DMS114 treated with DMSO at 0.1 percent for 48 hours (cell line): Measurements from ENCODE around the gene PRM2.
"Not testable (repeated sequence)": the region's sequence is repeated elsewhere in the genome, so short reads cannot be mapped to it uniquely, and the experiment has no call there.

Experiments used
- DNase-seq: peaks from one replicate; lab custom pipeline; 2025; ENCODE audit not compliant: unreplicated experiment; lab: John Stamatoyannopoulos, UW

The PRM2 gene

GRCh38 chr16:11290102-11290893 lies 14.0 kb upstream of the PRM2 start:
- no peak for DNase-seq

- DNase-seq: not testable (repeated sequence)
Observed at GRCh38 chr16:11289696-11290095, 13.4 kb upstream of the PRM2 start.

- no peak for DNase-seq
Observed at GRCh38 chr16:11289202-11289601, 12.9 kb upstream of the PRM2 start.

- DNase-seq: no peak
Observed at GRCh38 chr16:11285842-11286241, 9.6 kb upstream of the PRM2 start.

- no peak for DNase-seq
Observed at GRCh38 chr16:11283820-11284248, 7.6 kb upstream of the PRM2 start.

- no peak for DNase-seq
Observed at GRCh38 chr16:11280616-11281522, 4.6 kb upstream of the PRM2 start, which contains the start of gene PRM1. TSS of gene PRM1 (minus strand) at chr16:11281330. CDS start at chr16:11281238, 92 bp downstream.

- no peak for DNase-seq
Observed at GRCh38 chr16:11278681-11279628, 2.7 kb upstream of the PRM2 start.

- no peak for DNase-seq
Observed at GRCh38 chr16:11277607-11278337, 1.5 kb upstream of the PRM2 start.

GRCh38 chr16:11276896-11277593 lies 765 bp upstream of the PRM2 start:
- DNase-seq: no peak

- DNase-seq: no peak
Observed at GRCh38 chr16:11274964-11275363, 1.3 kb downstream of the PRM2 start.

- DNase-seq: no peak
Observed at GRCh38 chr16:11273721-11274324, 2.5 kb downstream of the PRM2 start.

- no peak for DNase-seq
Observed at GRCh38 chr16:11272921-11273720, 3.2 kb downstream of the PRM2 start, which contains the start of gene PRM3. TSS of gene PRM3 (minus strand) at chr16:11273629. CDS start at chr16:11273595, 34 bp downstream.

- DNase-seq: no peak
Observed at GRCh38 chr16:11272484-11272883, 3.8 kb downstream of the PRM2 start.

- DNase-seq: no peak
Observed at GRCh38 chr16:11271610-11272009, 4.7 kb downstream of the PRM2 start.

GRCh38 chr16:11270602-11271162 lies 5.6 kb downstream of the PRM2 start:
- no peak for DNase-seq

GRCh38 chr16:11268921-11269375 lies 7.3 kb downstream of the PRM2 start, which contains the start of gene TNP2:
TSS of gene TNP2 (minus strand) at chr16:11269325. CDS start at chr16:11269262, 63 bp downstream.
- no peak for DNase-seq

- DNase-seq: no peak
Observed at GRCh38 chr16:11265124-11265523, 11.2 kb downstream of the PRM2 start.
